OCI-LY1 (cell line): ENCODE measurements around the gene MACROD2.

Source experiments
- EZH2 ChIP-seq: fragments of 200-600 bp; sonication (generic), shearing (Covaris generic); IDR thresholded peaks from 2 replicates; pipeline ENCODE4 v1.8.0; 2017; ENCODE audit warnings: borderline replicate concordance, mixed run types, mild to moderate bottlenecking, antibody characterized with exemption, low read length, moderate library complexity, mixed read lengths
- TF ChIP-seq, protein P1 (sequence below): fragments of 200-600 bp; sonication (generic), shearing (Covaris generic); IDR thresholded peaks from 2 replicates; pipeline ENCODE4 v1.5.1; 2017; ENCODE audit warnings: mild to moderate bottlenecking, antibody characterized with exemption, low read length, moderate library complexity, mixed read lengths

GRCh38 chr20:14986656-14987055 is 991.3 kb downstream of the MACROD2 start:
- TF ChIP-seq, protein P1, sequence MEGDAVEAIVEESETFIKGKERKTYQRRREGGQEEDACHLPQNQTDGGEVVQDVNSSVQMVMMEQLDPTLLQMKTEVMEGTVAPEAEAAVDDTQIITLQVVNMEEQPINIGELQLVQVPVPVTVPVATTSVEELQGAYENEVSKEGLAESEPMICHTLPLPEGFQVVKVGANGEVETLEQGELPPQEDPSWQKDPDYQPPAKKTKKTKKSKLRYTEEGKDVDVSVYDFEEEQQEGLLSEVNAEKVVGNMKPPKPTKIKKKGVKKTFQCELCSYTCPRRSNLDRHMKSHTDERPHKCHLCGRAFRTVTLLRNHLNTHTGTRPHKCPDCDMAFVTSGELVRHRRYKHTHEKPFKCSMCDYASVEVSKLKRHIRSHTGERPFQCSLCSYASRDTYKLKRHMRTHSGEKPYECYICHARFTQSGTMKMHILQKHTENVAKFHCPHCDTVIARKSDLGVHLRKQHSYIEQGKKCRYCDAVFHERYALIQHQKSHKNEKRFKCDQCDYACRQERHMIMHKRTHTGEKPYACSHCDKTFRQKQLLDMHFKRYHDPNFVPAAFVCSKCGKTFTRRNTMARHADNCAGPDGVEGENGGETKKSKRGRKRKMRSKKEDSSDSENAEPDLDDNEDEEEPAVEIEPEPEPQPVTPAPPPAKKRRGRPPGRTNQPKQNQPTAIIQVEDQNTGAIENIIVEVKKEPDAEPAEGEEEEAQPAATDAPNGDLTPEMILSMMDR, result no peak
- no peak for TF ChIP-seq EZH2
